Breast epithelium (tissue), 4 donors: Measurements from ENCODE around the gene ID4. TPM values are rescaled to one million over a fixed set of nuclear protein-coding genes. Genes with fewer than 3 reads are reported as not detected.

Source experiments
- DNase-seq, 2 donors: peaks; one replicate each; pipeline ENCODE4 v3.0.0-alpha.2; 2019; ENCODE audit warnings: low spot score in 2 of 2
- H3K27ac ChIP-seq, 2 donors: fragments of 200-600 bp; sonication (generic) in 1 of 2; one replicate each; pipeline ENCODE4 v1.5.1; 2016 to 2019; ENCODE audit warnings: mild to moderate bottlenecking in 1 of 2
- H3K27me3 ChIP-seq, 2 donors: fragments of 200-600 bp; sonication (generic) in 1 of 2; one replicate each; pipeline versions ENCODE4 v1.5.1 to v1.6.0; 2017 to 2019; ENCODE audit warnings: control low read depth in 1 of 2, mild to moderate bottlenecking in 1 of 2
- H3K36me3 ChIP-seq: fragments of 200-600 bp; one replicate; pipeline ENCODE4 v1.5.1; 2019
- H3K4me1 ChIP-seq, 2 donors: fragments of 200-600 bp; sonication (generic); one replicate each; pipeline ENCODE4 v1.5.1; 2016 to 2019; ENCODE audit warnings: control low read depth in 1 of 2
- H3K4me3 ChIP-seq, 3 donors: fragments of 200-600 bp; sonication (generic); 1 replicate in 2 of 3; 2 replicates in 1 of 3; pipeline ENCODE4 v1.5.1; 2016 to 2019; ENCODE audit warnings: mild to moderate bottlenecking in 3 of 3, moderate library complexity in 2 of 3
- H3K9me3 ChIP-seq, 2 donors: fragments of 200-600 bp; sonication (generic) in 1 of 2; one replicate each; pipeline ENCODE4 v1.5.1; 2016 to 2019; ENCODE audit warnings: control low read depth in 1 of 2
- CTCF ChIP-seq, 3 donors: fragments of 450-650 bp; IDR thresholded peaks; one replicate each; pipeline ENCODE4 v1.5.1; 2016 to 2017; ENCODE audit warnings: antibody characterized with exemption in 3 of 3, mild to moderate bottlenecking in 3 of 3, moderate library complexity in 3 of 3
- POLR2A ChIP-seq: fragments of 450-650 bp; IDR thresholded peaks from one replicate; pipeline ENCODE4 v1.6.1; 2016; ENCODE audit warnings: antibody characterized with exemption, mild to moderate bottlenecking, moderate library complexity
- POLR2AphosphoS5 ChIP-seq, 3 donors: sonication (generic); formaldehyde crosslinking; IDR thresholded peaks; one replicate each; pipeline ENCODE4 v1.6.1; 2017; ENCODE audit warnings: antibody characterized with exemption in 3 of 3
- intact Hi-C: fragments of 100-400 bp; cut with DNase I; formaldehyde crosslinking; loops from one replicate; pipeline ENCODE4 v1.15.1; 2023; ENCODE audit warnings: low total_unique reads
- total RNA-seq, 3 donors: library from RNA; depleted of rRNA; stranded (reverse); fragments of >200 nt; gene quantifications; one replicate each; pipeline ENCODE4 v1.1.0, GENCODE V29; 2016

Gene ID4
- total RNA-seq, 3 donors from 2014 or later, result 45.9 to 92.9 (median 57.1) TPM

- Histone ChIP-seq H3K27ac (no peak overlapping the region), H3K27me3 (no peaks in the 10 kb centered on the region), H3K4me1 (no peaks in the 10 kb centered on the region), H3K9me3 (no peaks in the 10 kb centered on the region), H3K4me3 (no peak overlapping the region), H3K36me3 (no peaks in the 10 kb centered on the region)
- intact Hi-C loops, result no loop called here
- no peak for DNase-seq
- TF ChIP-seq CTCF (IDR thresholded peaks at IDR 0.05) (no peak), POLR2A (no peak), POLR2AphosphoS5 (IDR thresholded peaks at IDR 0.05) (no peak)
Measured at GRCh38 chr6:19855536-19855935, 18.4 kb downstream of the ID4 start.

GRCh38 chr6:19857139-19857538 is 20.0 kb downstream of the ID4 start:
- Histone ChIP-seq H3K9me3 (no peaks in the 10 kb centered on the region), H3K27me3 (no peaks in the 10 kb centered on the region), H3K4me3 (no peak overlapping the region), H3K27ac (no peak overlapping the region), H3K36me3 (no peaks in the 10 kb centered on the region), H3K4me1 (no peaks in the 10 kb centered on the region)
- no peak for DNase-seq
- intact Hi-C loops, result no loop called here
- TF ChIP-seq POLR2AphosphoS5 (IDR thresholded peaks at IDR 0.05), result no peak
- TF ChIP-seq POLR2A, result no peak
- TF ChIP-seq CTCF (IDR thresholded peaks at IDR 0.05), result no peak

GRCh38 chr6:19857703-19858102 is 20.5 kb downstream of the ID4 start:
- no peaks in the 10 kb centered on the region for H3K36me3 ChIP-seq
- no peaks in the 10 kb centered on the region for H3K27me3 ChIP-seq
- no peak overlapping the region for H3K4me3 ChIP-seq
- no peaks in the 10 kb centered on the region for H3K4me1 ChIP-seq
- H3K27ac ChIP-seq, result no peak overlapping the region
- intact Hi-C loops, result no loop called here
- no peak for DNase-seq
- no peak for TF ChIP-seq CTCF (IDR thresholded peaks at IDR 0.05)
- no peak for TF ChIP-seq POLR2A
- no peaks in the 10 kb centered on the region for H3K9me3 ChIP-seq

GRCh38 chr6:19860235-19860877 is 23.2 kb downstream of the ID4 start:
- no peak for DNase-seq
- Histone ChIP-seq H3K4me3 (no peak overlapping the region), H3K27ac (no peak overlapping the region), H3K27me3 (no peaks in the 10 kb centered on the region), H3K4me1 (no peaks in the 10 kb centered on the region), H3K9me3 (no peaks in the 10 kb centered on the region), H3K36me3 (no peaks in the 10 kb centered on the region)
- no peak for TF ChIP-seq POLR2AphosphoS5 (IDR thresholded peaks at IDR 0.05)
- no peak for TF ChIP-seq POLR2A
- no peak for TF ChIP-seq CTCF (IDR thresholded peaks at IDR 0.05)
- intact Hi-C loops, result no loop called here

GRCh38 chr6:19864285-19864684 is 27.1 kb downstream of the ID4 start:
- intact Hi-C loops, result no loop called here
- TF ChIP-seq POLR2A (no peak), CTCF (IDR thresholded peaks at IDR 0.05) (no peak), POLR2AphosphoS5 (IDR thresholded peaks at IDR 0.05) (no peak)

More at GRCh38 chr6:19864285-19864684, 27.1 kb downstream of the ID4 start:
- no peak for DNase-seq
- Histone ChIP-seq H3K36me3 (no peaks in the 10 kb centered on the region), H3K9me3 (no peaks in the 10 kb centered on the region), H3K4me3 (no peak overlapping the region), H3K27ac (no peak overlapping the region), H3K4me1 (peaks cover 0 to 5% of the 10 kb centered on the region in 2 donors), H3K27me3 (no peaks in the 10 kb centered on the region)
